SH-SY5Y (cell line): ENCODE measurements around the gene CTNND2.

ENCODE experiments used
- GATA2 ChIP-seq: IDR thresholded peaks from 2 replicates; pipeline ENCODE4 v1.6.1; 2011; ENCODE audit warnings: mild to moderate bottlenecking, low read depth, low read length
- GATA3 ChIP-seq: IDR thresholded peaks from 2 replicates; pipeline ENCODE4 v1.6.1; 2011; ENCODE audit warnings: low read depth, mild to moderate bottlenecking, low read length, moderate library complexity

- TF ChIP-seq GATA2 (no peak), GATA3 (no peak)
Observed at GRCh38 chr5:11371021-11371420, 533.2 kb downstream of the CTNND2 start.
